Epithelial cell of proximal tubule (primary cell): ENCODE data around the gene MCF2L2. TPM values are rescaled to one million over a fixed set of nuclear protein-coding genes. Genes with fewer than 3 reads are reported as not detected.

Experiments used
- DNase-seq: peaks from one replicate; pipeline ENCODE4 v3.0.0-alpha.2; 2011; ENCODE audit warnings: low read depth
- H3K4me3 ChIP-seq: 2 replicates; pipeline ENCODE4 v1.5.1; 2011; ENCODE audit warnings: low read depth, mild to moderate bottlenecking, low read length
- CTCF ChIP-seq: conservative IDR thresholded peaks from 2 replicates; pipeline ENCODE4 v1.5.1; 2012; ENCODE audit warnings: low read depth, mild to moderate bottlenecking, low read length
- total RNA-seq: library from RNA; depleted of rRNA; stranded (reverse); fragments of >200 nt; gene quantifications from 2 replicates; pipeline ENCODE4 v1.2.3, GENCODE V29; 2015

Gene MCF2L2
- total RNA-seq, 1 donor from 2014 or later, result 0.58 TPM

- no peak for DNase-seq
- no peak for TF ChIP-seq CTCF
- no peak overlapping the region for H3K4me3 ChIP-seq
These were observed 158.1 kb downstream of the MCF2L2 start for GRCh38 chr3:183270344-183270743.

GRCh38 chr3:183269345-183269744 lies 159.1 kb downstream of the MCF2L2 start:
- no peak for TF ChIP-seq CTCF

GRCh38 chr3:183268366-183268765 lies 160.1 kb downstream of the MCF2L2 start:
- H3K4me3 ChIP-seq, result no peak overlapping the region
- TF ChIP-seq CTCF, result no peak
- no peak for DNase-seq

More at GRCh38 chr3:183269345-183269744, 159.1 kb downstream of the MCF2L2 start:
- no peak overlapping the region for H3K4me3 ChIP-seq
- DNase-seq, result no peak

- no peak for DNase-seq
- H3K4me3 ChIP-seq, result no peak overlapping the region
- TF ChIP-seq CTCF, result no peak
These were observed 161.3 kb downstream of the MCF2L2 start for GRCh38 chr3:183267140-183267539.

GRCh38 chr3:183266454-183266853 lies 162.0 kb downstream of the MCF2L2 start:
- TF ChIP-seq CTCF, result no peak
- DNase-seq, result no peak
- H3K4me3 ChIP-seq, result no peak overlapping the region

GRCh38 chr3:183265834-183266417 lies 162.5 kb downstream of the MCF2L2 start:
- H3K4me3 ChIP-seq, result no peak overlapping the region
- DNase-seq, result peak; percentile 84
- no peak for TF ChIP-seq CTCF

- TF ChIP-seq CTCF, result no peak
- H3K4me3 ChIP-seq, result peak overlapping the region; percentile 18
- no peak for DNase-seq
These were observed 163.2 kb downstream of the MCF2L2 start for GRCh38 chr3:183265157-183265642.
